ENCODE data around the gene TBC1D5. TPM values are rescaled to one million over a fixed set of nuclear protein-coding genes. Genes with fewer than 3 reads are reported as not detected.

Gene TBC1D5
- total and polyA plus RNA-seq, 2 of the 8 experiments (the other 6 are each of a cell fraction or from before 2014, with no cell fraction given) = 11.0 to 22.9 TPM

- H3K79me1 ChIP-seq (ENCODE audit: low read depth, low read length) = no peaks in the 10 kb centered on the region
- H3K79me2 ChIP-seq (ENCODE audit: control insufficient read depth in 1 of 2, insufficient read depth in 2 of 2, low read length in 2 of 2) = no peaks in the 10 kb centered on the region
- 91% methylated on average over 1 of the region's 1 CpG; no CpG with 5 or more reads in 1 of the 2 experiments for WGBS, 2 experiments (ENCODE audit: extremely low coverage in 1 of 2, insufficient coverage in 1 of 2, insufficient read length in 1 of 2, insufficient replicate concordance in 2 of 2, low coverage in 1 of 2, low lambda C conversion rate in 2 of 2, missing lambda C conversion rate in 1 of 2)
- H3K23ac ChIP-seq (ENCODE audit: insufficient read length) = no peak overlapping the region
- H2AK5ac ChIP-seq (ENCODE audit: low read depth, low read length) = no peak overlapping the region
- H3K14ac ChIP-seq (ENCODE audit: insufficient read length) = no peak overlapping the region
- no peaks in the 10 kb centered on the region for H3K36me3 ChIP-seq (ENCODE audit: control insufficient read depth in 2 of 4, insufficient read depth in 4 of 4, low read length in 3 of 4)
- no peak overlapping the region for H3K18ac ChIP-seq (ENCODE audit: extremely low read depth, low read length)
- H4K5ac ChIP-seq (ENCODE audit: insufficient read length, low read depth, low read length) = no peak overlapping the region
- no peaks in the 10 kb centered on the region for H4K20me1 ChIP-seq (replicated peaks in 1 of 2; ENCODE audit: control insufficient read depth in 1 of 2, insufficient read depth in 2 of 2, low read length in 2 of 2)
- H2AFZ ChIP-seq (ENCODE audit: low read length) = no peak overlapping the region
- no peak for FAIRE-seq
- no peak overlapping the region for H3K9ac ChIP-seq (replicated peaks in 1 of 4; ENCODE audit: extremely low read depth in 1 of 4, low read depth in 3 of 4, low read length in 3 of 4)
- H3K4me2 ChIP-seq (ENCODE audit: insufficient read depth in 1 of 2, low read depth in 2 of 2, low read length in 2 of 2) = no peak overlapping the region
- ChIA-PET CTCF (ENCODE audit: partially characterized antibody) (interaction anchor here (1.2 to 1.9 kb wide), 3 partner anchors 10 to 57 kb away, joined by 3 to 9 read pairs (median 6); no protein-coding TSS in a partner anchor), POLR2A (ENCODE audit: partially characterized antibody) (interaction anchor here (0.7 to 1.2 kb wide), 2 partner anchors 10 to 295 kb away, joined by 3 to 5 read pairs; no protein-coding TSS in a partner anchor)
- H2BK120ac ChIP-seq (replicated peaks; ENCODE audit: low read depth, low read length) = no peak overlapping the region
- no peak overlapping the region for H2BK15ac ChIP-seq (ENCODE audit: low read length)
- H2BK12ac ChIP-seq (ENCODE audit: low read depth, low read length) = no peak overlapping the region
- H3K4me3 ChIP-seq (ENCODE audit: extremely low read depth in 1 of 4, insufficient read depth in 2 of 4, low read depth in 3 of 4, low read length in 4 of 4) = no peak overlapping the region
- H3K4ac ChIP-seq (replicated peaks; ENCODE audit: insufficient read length, low read depth, low read length) = no peak overlapping the region
- no peaks in the 10 kb centered on the region for H3K23me2 ChIP-seq (ENCODE audit: low read depth, low read length)
- no peaks in the 10 kb centered on the region for H3K27me3 ChIP-seq (replicated peaks in 1 of 4; ENCODE audit: control insufficient read depth in 3 of 4, extremely low read depth in 1 of 4, insufficient read depth in 3 of 4, low read length in 3 of 4)
- H4K8ac ChIP-seq (ENCODE audit: extremely low read depth, insufficient read depth, low read length) = no peak overlapping the region
- DNase-seq (ENCODE audit: low read depth in 1 of 2, low spot score in 2 of 2) = no peak
- no peak overlapping the region for H4K91ac ChIP-seq (replicated peaks; ENCODE audit: insufficient read length, low read length)
- H2BK5ac ChIP-seq (ENCODE audit: low read depth, low read length) = no peak overlapping the region
- no peak overlapping the region for H3K27ac ChIP-seq (ENCODE audit: low read depth, low read length)
- H3K9me3 ChIP-seq (ENCODE audit: insufficient read depth in 2 of 2, low read depth in 1 of 2, low read length in 1 of 2) = no peaks in the 10 kb centered on the region
- H2BK20ac ChIP-seq (ENCODE audit: low read length) = no peak overlapping the region
- H3K4me1 ChIP-seq (replicated peaks in 1 of 4; ENCODE audit: control insufficient read depth in 3 of 4, insufficient read depth in 4 of 4, low read length in 3 of 4) = no peaks in the 10 kb centered on the region
- no peak overlapping the region for H3K56ac ChIP-seq (replicated peaks; ENCODE audit: insufficient read length, low read depth, low read length)
- TF ChIP-seq BCL11A (IDR thresholded peaks at IDR 0.05; ENCODE audit: low read depth in 2 of 2, low read length in 2 of 2) (no peak), RXRA (IDR thresholded peaks at IDR 0.05; ENCODE audit: insufficient read depth, low read depth, low read length) (no peak), CHD2 (IDR thresholded peaks at IDR 0.05; ENCODE audit: low read length) (no peak), SUZ12 (IDR thresholded peaks at IDR 0.05; ENCODE audit: low read length) (no peak), RAD21 (IDR thresholded peaks at IDR 0.05 in 1 of 2, conservative IDR thresholded peaks at IDR 0.05 in 1 of 2; ENCODE audit: low read depth in 2 of 2, low read length in 2 of 2) (no peak), CBX5 (IDR thresholded peaks at IDR 0.05; ENCODE audit: low read depth, low read length) (no peak), ZNF274 (IDR thresholded peaks at IDR 0.05; ENCODE audit: borderline replicate concordance, extremely low read depth, low read length) (no peak), CBX8 (IDR thresholded peaks at IDR 0.05; ENCODE audit: borderline replicate concordance, low read depth, low read length) (no peak), BRCA1 (IDR thresholded peaks at IDR 0.05; ENCODE audit: low read depth, low read length) (no peak), YY1 (IDR thresholded peaks at IDR 0.05; ENCODE audit: low read depth, low read length) (no peak), HDAC6 (IDR thresholded peaks at IDR 0.05; ENCODE audit: low read depth, low read length) (no peak), CEBPB (IDR thresholded peaks at IDR 0.05; ENCODE audit: low read depth, low read length) (no peak), FOSL1 (IDR thresholded peaks at IDR 0.05; ENCODE audit: insufficient read depth, low read depth, low read length) (no peak), RFX5 (IDR thresholded peaks at IDR 0.05; ENCODE audit: borderline replicate concordance, low read depth, low read length) (no peak), SAP30 (IDR thresholded peaks at IDR 0.05; ENCODE audit: insufficient read depth, insufficient replicate concordance, low read length) (no peak)
These were observed 272.5 kb downstream of the TBC1D5 start for GRCh38 chr3:17469954-17470353.
